ENCODE measurements around the gene TMEM87B. TPM values are rescaled to one million over a fixed set of nuclear protein-coding genes. Genes with fewer than 3 reads are reported as not detected.

Gene TMEM87B
- total RNA-seq, 1 donor from 2014 or later: 23.6 TPM

DNA sequence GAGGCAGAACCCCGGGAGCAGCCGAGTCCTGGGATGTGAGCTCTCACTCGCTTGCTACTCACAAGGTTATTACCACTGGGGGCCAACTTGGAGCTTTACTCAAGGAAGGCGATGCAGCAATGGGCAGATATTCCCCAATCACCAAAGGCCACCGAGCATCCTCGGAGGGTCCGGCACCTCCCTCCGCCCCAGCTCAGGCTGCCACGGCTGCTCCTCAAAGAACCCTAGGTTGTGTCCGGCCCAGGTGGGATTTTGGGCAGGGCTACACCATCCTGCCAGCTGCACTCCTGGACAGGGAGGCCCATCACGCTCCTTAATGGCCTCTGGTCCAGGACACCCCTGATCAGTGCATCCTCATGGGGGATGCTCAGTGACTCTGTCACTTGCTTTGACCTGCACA is 107.9 kb downstream of the TMEM87B start:
- Histone ChIP-seq H3K36me3 (no peaks in the 10 kb centered on the region), H3K27ac (no peak overlapping the region), H3K9me3 (no peaks in the 10 kb centered on the region), H3K27me3 (ENCODE audit: low read depth) (no peaks in the 10 kb centered on the region), H3K4me1 (no peaks in the 10 kb centered on the region), H3K4me3 (no peak overlapping the region)
- no peak for TF ChIP-seq CTCF (IDR thresholded peaks at IDR 0.05)
- intact Hi-C loops (cut with DNase I): no loop called here
- no peak for DNase-seq
- ATAC-seq: no peak

GRCh38 chr2:112163541-112163981 is 108.5 kb downstream of the TMEM87B start:
- H3K9me3 ChIP-seq: no peaks in the 10 kb centered on the region
- no peaks in the 10 kb centered on the region for H3K27me3 ChIP-seq (ENCODE audit: low read depth)
- no peak overlapping the region for H3K4me3 ChIP-seq
- H3K4me1 ChIP-seq: no peaks in the 10 kb centered on the region
- TF ChIP-seq CTCF (IDR thresholded peaks at IDR 0.05): no peak
- H3K27ac ChIP-seq: no peak overlapping the region
- no peak for ATAC-seq
- no peaks in the 10 kb centered on the region for H3K36me3 ChIP-seq
- intact Hi-C loops (cut with DNase I): no loop called here
- DNase-seq: no peak

- H3K36me3 ChIP-seq: no peaks in the 10 kb centered on the region
- intact Hi-C loops (cut with DNase I): no loop called here
- H3K27me3 ChIP-seq (ENCODE audit: low read depth): no peaks in the 10 kb centered on the region
- ATAC-seq: no peak
- DNase-seq: no peak
- H3K4me1 ChIP-seq: no peaks in the 10 kb centered on the region
- H3K4me3 ChIP-seq: no peak overlapping the region
- no peak overlapping the region for H3K27ac ChIP-seq
- H3K9me3 ChIP-seq: no peaks in the 10 kb centered on the region
- no peak for TF ChIP-seq CTCF (IDR thresholded peaks at IDR 0.05)
Measured at GRCh38 chr2:112164876-112165275, 109.8 kb downstream of the TMEM87B start.

- Histone ChIP-seq H3K27ac (no peak overlapping the region), H3K36me3 (no peaks in the 10 kb centered on the region), H3K4me1 (no peaks in the 10 kb centered on the region), H3K9me3 (no peaks in the 10 kb centered on the region), H3K27me3 (ENCODE audit: low read depth) (no peaks in the 10 kb centered on the region), H3K4me3 (no peak overlapping the region)
- ATAC-seq (no peak), DNase-seq (no peak)
- intact Hi-C loops (cut with DNase I): no loop called here
- no peak for TF ChIP-seq CTCF (IDR thresholded peaks at IDR 0.05)
Measured at GRCh38 chr2:112165296-112165695, 110.2 kb downstream of the TMEM87B start.

- ATAC-seq: no peak
- H3K9me3 ChIP-seq: no peaks in the 10 kb centered on the region
- H3K36me3 ChIP-seq: no peaks in the 10 kb centered on the region
- no peak for TF ChIP-seq CTCF (IDR thresholded peaks at IDR 0.05)
- no peak overlapping the region for H3K4me3 ChIP-seq
- no peaks in the 10 kb centered on the region for H3K27me3 ChIP-seq (ENCODE audit: low read depth)
- H3K27ac ChIP-seq: no peak overlapping the region
- no peaks in the 10 kb centered on the region for H3K4me1 ChIP-seq
- intact Hi-C loops (cut with DNase I): no loop called here
- no peak for DNase-seq
Measured at GRCh38 chr2:112166806-112167499, 111.9 kb downstream of the TMEM87B start.

All from lower lobe of right lung (tissue), 2 donors.